Measurements from ENCODE around the gene GOLGA6B.
"Not testable (repeated sequence)": the region's sequence is repeated elsewhere in the genome, so short reads cannot be mapped to it uniquely, and the experiment has no call there.

The GOLGA6B gene

GRCh38 chr15:72663931-72664330 is 9.4 kb downstream of the GOLGA6B start:
- not testable (repeated sequence) for DNase-seq (ENCODE audit: low read depth)

GRCh38 chr15:72665706-72666105 is 11.2 kb downstream of the GOLGA6B start:
- DNase-seq (ENCODE audit: low read depth), result not testable (repeated sequence)

- DNase-seq (ENCODE audit: low read depth), result not testable (repeated sequence)
Measured at GRCh38 chr15:72669803-72670202, 15.3 kb downstream of the GOLGA6B start.

- DNase-seq (ENCODE audit: low read depth), result peak; percentile 72
Measured at GRCh38 chr15:72670656-72671352, 16.3 kb downstream of the GOLGA6B start.

- DNase-seq (ENCODE audit: low read depth), result no peak
Measured at GRCh38 chr15:72671525-72671924, 17.0 kb downstream of the GOLGA6B start.

GRCh38 chr15:72676838-72677237 is 22.3 kb downstream of the GOLGA6B start:
- DNase-seq (ENCODE audit: low read depth), result no peak

- DNase-seq (ENCODE audit: low read depth), result no peak
Measured at GRCh38 chr15:72680931-72681330, 26.4 kb downstream of the GOLGA6B start.

- DNase-seq (ENCODE audit: low read depth), result no peak
Measured at GRCh38 chr15:72682772-72683171, 28.3 kb downstream of the GOLGA6B start.

GRCh38 chr15:72685301-72685924 is 30.9 kb downstream of the GOLGA6B start:
- no peak for DNase-seq (ENCODE audit: low read depth)

GRCh38 chr15:72685925-72686794 is 31.7 kb downstream of the GOLGA6B start, which contains the start of the genes BBS4 and HIGD2B:
BBS4 (plus strand) TSS chr15:72686207; CDS start chr15:72686228, 21 bp downstream.
HIGD2B (minus strand) TSS chr15:72686182; CDS start chr15:72676374, 9,808 bp downstream.
- DNase-seq (ENCODE audit: low read depth), result peak; percentile 92

GRCh38 chr15:72688697-72689096 is 34.2 kb downstream of the GOLGA6B start:
- DNase-seq (ENCODE audit: low read depth), result no peak

- no peak for DNase-seq (ENCODE audit: low read depth)
Measured at GRCh38 chr15:72690938-72691337, 36.4 kb downstream of the GOLGA6B start.

- DNase-seq (ENCODE audit: low read depth), result no peak
Measured at GRCh38 chr15:72698938-72699337, 44.4 kb downstream of the GOLGA6B start.

- DNase-seq (ENCODE audit: low read depth), result no peak
Measured at GRCh38 chr15:72700076-72700475, 45.6 kb downstream of the GOLGA6B start.

- peak; percentile 55 for DNase-seq (ENCODE audit: low read depth)
Measured at GRCh38 chr15:72706266-72706665, 51.8 kb downstream of the GOLGA6B start.

- peak; percentile 51 for DNase-seq (ENCODE audit: low read depth)
Measured at GRCh38 chr15:72708551-72709303, 54.2 kb downstream of the GOLGA6B start.

Measured in EH (cell line).